Renal cortical epithelial cell (primary cell): Measurements from ENCODE around the gene ALLC. TPM values are rescaled to one million over a fixed set of nuclear protein-coding genes. Genes with fewer than 3 reads are reported as not detected.
A peak's percentile ranks its signal among the peaks of the same experiment; 100 is the strongest.

ENCODE experiments used
- DNase-seq: peaks from one replicate; pipeline ENCODE4 v3.0.0-alpha.2; 2011; ENCODE audit warnings: low read depth
- total RNA-seq: library from RNA; depleted of rRNA; stranded (reverse); fragments of >200 nt; gene quantifications from 2 replicates; pipeline ENCODE4 v1.2.3, GENCODE V29; 2014

Gene ALLC
- total RNA-seq, 1 donor from 2014 or later: not detected

GRCh38 chr2:3639015-3639630 is 18.9 kb upstream of the ALLC start:
- no peak for DNase-seq

- DNase-seq: no peak
Observed at GRCh38 chr2:3639653-3640052, 18.3 kb upstream of the ALLC start.

- DNase-seq: no peak
Observed at GRCh38 chr2:3641181-3641580, 16.8 kb upstream of the ALLC start.

- DNase-seq: no peak
Observed at GRCh38 chr2:3641841-3642421, 16.1 kb upstream of the ALLC start.

- DNase-seq: no peak
Observed at GRCh38 chr2:3642521-3643215, 15.3 kb upstream of the ALLC start.

- DNase-seq: no peak
Observed at GRCh38 chr2:3643371-3644245, 14.4 kb upstream of the ALLC start.

GRCh38 chr2:3644246-3644525 is 13.8 kb upstream of the ALLC start:
- DNase-seq: no peak

GRCh38 chr2:3644891-3645605 is 13.0 kb upstream of the ALLC start:
- no peak for DNase-seq

GRCh38 chr2:3645745-3646389 is 12.1 kb upstream of the ALLC start:
- DNase-seq: no peak

- no peak for DNase-seq
Observed at GRCh38 chr2:3646446-3646845, 11.6 kb upstream of the ALLC start.

GRCh38 chr2:3647246-3647645 is 10.8 kb upstream of the ALLC start:
- no peak for DNase-seq

GRCh38 chr2:3647831-3648651 is 10.0 kb upstream of the ALLC start:
- no peak for DNase-seq

GRCh38 chr2:3648652-3649177 is 9.3 kb upstream of the ALLC start:
- no peak for DNase-seq

GRCh38 chr2:3649581-3649980 is 8.4 kb upstream of the ALLC start:
- no peak for DNase-seq

GRCh38 chr2:3650140-3650920 is 7.7 kb upstream of the ALLC start:
- DNase-seq: no peak

GRCh38 chr2:3651691-3652648 is 6.0 kb upstream of the ALLC start:
- DNase-seq: peak; percentile 7

GRCh38 chr2:3652896-3653625 is 4.9 kb upstream of the ALLC start:
- DNase-seq: no peak

- no peak for DNase-seq
Observed at GRCh38 chr2:3654011-3654410, 4.0 kb upstream of the ALLC start.
